Immature natural killer cell (primary cell): Measurements from ENCODE around the gene NRXN3. TPM values are rescaled to one million over a fixed set of nuclear protein-coding genes. Genes with fewer than 3 reads are reported as not detected.
"Not testable (repeated sequence)": the region's sequence is repeated elsewhere in the genome, so short reads cannot be mapped to it uniquely, and the experiment has no call there.

ENCODE experiments used
- DNase-seq, 3 donors: peaks; one replicate each; pipeline ENCODE4 v3.0.0; 2022; ENCODE audit warnings: mixed read lengths in 1 of 3
- H3K27ac Mint-ChIP-seq, 6 donors: one replicate each; pipeline ENCODE4 v1.8.0; 2020; ENCODE audit warnings: mixed read lengths in 6 of 6, mild to moderate bottlenecking in 5 of 6, inconsistent platforms in 4 of 6, moderate library complexity in 3 of 6
- H3K27me3 Mint-ChIP-seq, 3 donors: one replicate each; pipeline ENCODE4 v1.8.0; 2020 to 2021; ENCODE audit warnings: low read depth in 3 of 3, mild to moderate bottlenecking in 3 of 3, mixed read lengths in 3 of 3, moderate library complexity in 3 of 3, inconsistent platforms in 1 of 3
- H3K36me3 Mint-ChIP-seq, 3 donors: one replicate each; pipeline ENCODE4 v1.8.0; 2020; ENCODE audit warnings: mixed read lengths in 3 of 3, inconsistent platforms in 2 of 3, mild to moderate bottlenecking in 2 of 3
- H3K4me1 Mint-ChIP-seq, 2 donors: one replicate each; pipeline ENCODE4 v1.8.0; 2020; ENCODE audit warnings: inconsistent platforms in 2 of 2, mild to moderate bottlenecking in 2 of 2, mixed read lengths in 2 of 2, moderate library complexity in 1 of 2
- H3K4me3 Mint-ChIP-seq, 5 donors: one replicate each; pipeline ENCODE4 v1.8.0; 2020; ENCODE audit warnings: mild to moderate bottlenecking in 5 of 5, mixed read lengths in 5 of 5, inconsistent platforms in 3 of 5, moderate library complexity in 3 of 5
- H3K9me3 Mint-ChIP-seq, 6 donors: one replicate each; pipeline ENCODE4 v1.8.0; 2020; ENCODE audit warnings: mild to moderate bottlenecking in 6 of 6, mixed read lengths in 6 of 6, inconsistent platforms in 4 of 6, moderate library complexity in 3 of 6
- polyA plus RNA-seq, 3 donors: library from polyadenylated mRNA; unstranded; fragments of 300-500 nt; fragmentation: Illumina TruSeq; gene quantifications; one replicate each; pipeline ENCODE4 v1.2.3, GENCODE V29; 2021

The NRXN3 gene
- polyA plus RNA-seq, 3 donors from 2014 or later, result not detected

GRCh38 chr14:79090641-79091180 lies 920.5 kb downstream of the NRXN3 start:
- Mint-ChIP-seq H3K27ac (no peak overlapping the region), H3K4me1 (no peaks in the 10 kb centered on the region), H3K36me3 (no peaks in the 10 kb centered on the region), H3K9me3 (peaks cover 0 to 15% (median 3%) of the 10 kb centered on the region in 6 donors), H3K27me3 (no peaks in the 10 kb centered on the region), H3K4me3 (no peak overlapping the region)
- no peak for DNase-seq

GRCh38 chr14:79091381-79091963 lies 921.3 kb downstream of the NRXN3 start:
- Mint-ChIP-seq H3K4me1 (no peaks in the 10 kb centered on the region), H3K4me3 (no peak overlapping the region), H3K36me3 (no peaks in the 10 kb centered on the region), H3K27ac (no peak overlapping the region), H3K9me3 (peaks cover 0 to 15% (median 4%) of the 10 kb centered on the region in 6 donors), H3K27me3 (no peaks in the 10 kb centered on the region)
- DNase-seq, result no peak

DNA sequence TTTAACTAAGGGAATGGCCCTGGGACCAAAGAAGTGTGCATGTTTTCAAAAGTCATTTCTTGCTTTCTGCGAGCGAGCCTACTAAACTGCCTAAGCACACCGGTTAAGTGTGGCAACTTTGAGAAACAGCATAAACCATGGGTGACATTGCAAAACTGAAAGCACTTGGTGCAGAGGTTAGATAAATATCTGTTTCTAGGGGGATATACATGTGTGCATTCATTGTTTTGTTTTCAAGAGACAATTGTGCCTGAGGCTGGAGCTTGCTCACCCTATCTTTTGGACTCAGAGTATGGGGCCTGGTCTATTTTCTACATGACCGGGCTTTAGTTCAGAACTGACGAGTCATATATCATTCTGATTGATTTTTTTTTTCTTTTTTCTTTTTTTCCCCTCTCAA lies 923.4 kb downstream of the NRXN3 start:
- Mint-ChIP-seq H3K4me1 (no peaks in the 10 kb centered on the region), H3K4me3 (no peak overlapping the region), H3K36me3 (no peaks in the 10 kb centered on the region), H3K9me3 (peaks cover 0 to 16% (median 6%) of the 10 kb centered on the region in 6 donors), H3K27ac (no peak overlapping the region), H3K27me3 (no peaks in the 10 kb centered on the region)
- no peak for DNase-seq

GRCh38 chr14:79094951-79095350 lies 924.8 kb downstream of the NRXN3 start:
- Mint-ChIP-seq H3K36me3 (no peaks in the 10 kb centered on the region), H3K9me3 (peaks cover 0 to 23% (median 9%) of the 10 kb centered on the region in 6 donors), H3K27ac (no peak overlapping the region), H3K4me3 (no peak overlapping the region), H3K27me3 (no peaks in the 10 kb centered on the region), H3K4me1 (no peaks in the 10 kb centered on the region)
- no peak for DNase-seq

- Mint-ChIP-seq H3K4me1 (no peaks in the 10 kb centered on the region), H3K4me3 (no peak overlapping the region), H3K27ac (no peak overlapping the region), H3K9me3 (peaks cover 0 to 23% (median 7%) of the 10 kb centered on the region in 6 donors), H3K27me3 (no peaks in the 10 kb centered on the region), H3K36me3 (no peaks in the 10 kb centered on the region)
- DNase-seq, result no peak
Measured at GRCh38 chr14:79096811-79097210, 926.6 kb downstream of the NRXN3 start.

DNA sequence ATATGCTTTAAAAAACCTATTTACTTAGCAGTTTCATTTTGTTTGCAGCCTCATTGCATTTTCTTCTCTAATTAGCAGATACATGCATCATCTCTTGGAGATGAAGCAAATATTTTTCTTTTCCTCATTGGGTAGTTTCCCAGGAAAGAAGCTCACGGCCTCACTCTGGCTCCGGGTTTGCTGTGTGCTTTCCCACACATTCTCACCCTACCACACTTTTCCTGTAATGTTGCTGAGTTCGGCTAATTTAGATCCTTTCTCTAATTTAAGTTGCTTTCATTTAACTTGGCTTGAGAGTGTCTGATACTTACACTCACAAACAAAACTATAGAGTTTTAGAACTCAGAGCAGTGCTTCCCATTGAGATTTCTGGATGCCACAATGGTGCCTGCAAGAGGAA lies 928.2 kb downstream of the NRXN3 start:
- H3K4me1 Mint-ChIP-seq, result no peaks in the 10 kb centered on the region
- no peak overlapping the region for H3K4me3 Mint-ChIP-seq
- H3K27me3 Mint-ChIP-seq, result no peaks in the 10 kb centered on the region
- peaks cover 0 to 23% (median 7%) of the 10 kb centered on the region in 6 donors for H3K9me3 Mint-ChIP-seq
- no peaks in the 10 kb centered on the region for H3K36me3 Mint-ChIP-seq
- no peak overlapping the region for H3K27ac Mint-ChIP-seq
- no peak for DNase-seq

DNA sequence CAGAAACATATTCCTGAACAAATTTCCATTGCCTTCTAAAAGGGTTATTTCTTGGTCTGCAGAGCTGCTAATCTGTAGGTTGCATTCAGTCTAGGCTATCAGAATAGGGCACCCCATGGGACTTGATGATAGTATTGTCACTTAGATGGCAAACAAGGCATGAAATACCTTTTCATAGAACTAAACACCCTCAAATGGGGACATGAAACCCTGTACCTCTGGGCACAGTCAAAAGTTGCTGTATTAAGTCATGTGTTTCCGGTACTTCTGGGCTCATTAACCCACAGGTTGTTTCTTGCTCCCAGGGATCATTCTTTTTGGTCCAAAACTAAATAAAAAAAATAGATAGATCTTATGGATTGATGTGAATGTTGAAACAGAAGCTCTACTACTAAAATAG lies 930.4 kb downstream of the NRXN3 start:
- DNase-seq, result no peak
- Mint-ChIP-seq H3K4me1 (no peaks in the 10 kb centered on the region), H3K9me3 (peaks cover 3 to 27% (median 9%) of the 10 kb centered on the region in 6 donors), H3K36me3 (peaks cover 0 to 3% (median 0%) of the 10 kb centered on the region in 3 donors), H3K27me3 (no peaks in the 10 kb centered on the region), H3K4me3 (no peak overlapping the region), H3K27ac (no peak overlapping the region)

DNA sequence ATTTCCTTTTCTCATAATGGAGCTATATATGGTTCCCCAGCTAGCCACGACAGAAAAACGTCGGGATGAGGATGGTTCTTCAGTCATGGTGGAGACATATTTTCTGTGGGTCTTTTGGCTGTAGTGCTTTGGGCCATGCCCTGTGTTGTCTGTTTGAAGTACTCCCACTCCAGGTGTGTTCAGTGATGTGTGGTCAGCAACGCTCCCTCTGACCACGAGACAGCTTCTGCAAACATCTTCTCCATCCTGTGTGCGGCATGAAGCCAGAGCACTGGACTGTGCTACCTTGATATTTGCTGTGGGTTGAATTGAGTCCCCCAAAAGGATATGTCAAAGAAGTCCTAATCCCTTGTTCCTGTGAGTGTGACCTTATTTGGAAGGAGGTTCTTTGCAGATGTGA lies 931.2 kb downstream of the NRXN3 start:
- H3K9me3 Mint-ChIP-seq, result peaks cover 3 to 31% (median 13%) of the 10 kb centered on the region in 6 donors
- peaks cover 0 to 4% (median 0%) of the 10 kb centered on the region in 3 donors for H3K36me3 Mint-ChIP-seq
- H3K4me1 Mint-ChIP-seq, result no peaks in the 10 kb centered on the region
- H3K4me3 Mint-ChIP-seq, result no peak overlapping the region
- no peak overlapping the region for H3K27ac Mint-ChIP-seq
- H3K27me3 Mint-ChIP-seq, result no peaks in the 10 kb centered on the region
- DNase-seq, result no peak

DNA sequence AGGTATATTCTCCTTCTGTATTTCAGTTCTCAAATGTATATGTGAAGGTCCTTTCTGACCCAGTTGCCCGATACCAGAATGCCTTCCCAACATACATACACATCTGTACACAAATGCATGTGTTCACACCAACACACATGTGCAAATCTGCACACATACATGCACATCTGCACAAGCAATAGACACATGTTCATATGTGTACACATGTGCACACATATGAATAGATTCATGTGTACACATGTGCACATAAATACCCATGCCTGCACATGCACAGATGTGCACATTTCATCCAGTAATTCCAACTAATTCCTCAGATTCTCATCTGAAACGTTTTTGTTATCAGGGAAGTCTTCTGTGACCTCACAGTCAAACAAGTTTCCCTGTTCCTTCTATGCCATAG lies 933.6 kb downstream of the NRXN3 start:
- Mint-ChIP-seq H3K4me1 (no peaks in the 10 kb centered on the region), H3K9me3 (peaks cover 6 to 22% (median 11%) of the 10 kb centered on the region in 6 donors), H3K27ac (no peak overlapping the region), H3K27me3 (no peaks in the 10 kb centered on the region), H3K4me3 (no peak overlapping the region), H3K36me3 (peaks cover 0 to 4% (median 0%) of the 10 kb centered on the region in 3 donors)
- no peak for DNase-seq

DNA sequence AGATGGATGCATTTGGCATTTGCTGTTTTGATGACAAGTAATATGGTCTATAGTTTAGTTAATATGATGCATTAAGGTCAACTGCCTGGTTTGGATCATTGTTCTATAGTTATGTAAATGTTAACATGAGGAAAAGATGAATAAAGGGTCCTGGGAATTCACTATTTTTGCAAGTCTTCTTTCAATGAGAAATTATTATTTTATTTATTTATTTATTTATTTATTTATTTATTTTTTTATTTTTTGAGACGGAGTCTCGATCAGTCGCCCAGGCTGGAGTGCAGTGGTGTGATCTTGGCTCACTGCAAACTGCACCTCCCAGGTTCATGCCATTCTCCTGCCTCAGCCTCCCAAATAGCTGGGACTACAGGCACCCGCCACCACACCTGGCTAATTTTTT lies 940.4 kb downstream of the NRXN3 start:
- H3K4me1 Mint-ChIP-seq, H3K4me3 Mint-ChIP-seq, H3K27me3 Mint-ChIP-seq, H3K36me3 Mint-ChIP-seq, H3K27ac Mint-ChIP-seq, DNase-seq: not testable (repeated sequence)
- H3K9me3 Mint-ChIP-seq, result peaks cover 3 to 26% (median 10%) of the 10 kb centered on the region in 6 donors

GRCh38 chr14:79111987-79112501 lies 941.9 kb downstream of the NRXN3 start:
- Mint-ChIP-seq H3K4me1 (no peaks in the 10 kb centered on the region), H3K27ac (no peak overlapping the region), H3K36me3 (no peaks in the 10 kb centered on the region)

GRCh38 chr14:79117561-79117960 lies 947.4 kb downstream of the NRXN3 start:
- H3K36me3 Mint-ChIP-seq, result no peaks in the 10 kb centered on the region
- peaks cover 0 to 28% (median 9%) of the 10 kb centered on the region in 6 donors for H3K9me3 Mint-ChIP-seq
- no peak for DNase-seq
- H3K27ac Mint-ChIP-seq, result no peak overlapping the region
- H3K4me1 Mint-ChIP-seq, result no peaks in the 10 kb centered on the region
- H3K4me3 Mint-ChIP-seq, result no peak overlapping the region
- no peaks in the 10 kb centered on the region for H3K27me3 Mint-ChIP-seq

More at GRCh38 chr14:79111987-79112501, 941.9 kb downstream of the NRXN3 start:
- Mint-ChIP-seq H3K4me3 (no peak overlapping the region), H3K9me3 (peaks cover 2 to 27% (median 12%) of the 10 kb centered on the region in 6 donors), H3K27me3 (no peaks in the 10 kb centered on the region)
- DNase-seq, result no peak

DNA sequence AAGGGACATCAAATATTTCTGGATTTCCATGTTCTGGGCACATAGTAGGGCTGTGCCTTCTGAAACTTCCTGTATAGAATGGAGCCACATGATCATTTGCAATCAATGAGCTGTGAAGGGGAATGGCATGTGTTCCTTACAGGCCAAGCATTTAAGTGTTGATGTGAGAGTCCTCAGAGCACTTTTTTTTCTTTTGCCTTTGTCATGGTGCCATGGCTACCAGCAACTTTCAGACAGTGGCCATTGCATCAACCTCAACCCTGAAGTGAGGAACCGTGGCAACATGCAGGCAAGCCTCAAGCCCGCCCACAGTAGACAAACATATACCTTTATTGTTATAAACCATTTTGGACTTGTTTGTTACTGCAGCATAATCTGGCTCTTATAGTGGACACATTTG lies 948.1 kb downstream of the NRXN3 start:
- Mint-ChIP-seq H3K9me3 (peaks cover 0 to 22% (median 9%) of the 10 kb centered on the region in 6 donors), H3K36me3 (no peaks in the 10 kb centered on the region), H3K4me1 (no peaks in the 10 kb centered on the region), H3K27me3 (no peaks in the 10 kb centered on the region), H3K4me3 (no peak overlapping the region), H3K27ac (no peak overlapping the region)
- DNase-seq, result no peak

- H3K4me3 Mint-ChIP-seq, result no peak overlapping the region
- peaks cover 0 to 6% (median 0%) of the 10 kb centered on the region in 3 donors for H3K27me3 Mint-ChIP-seq
- no peak for DNase-seq
- no peak overlapping the region for H3K27ac Mint-ChIP-seq
- H3K36me3 Mint-ChIP-seq, result no peaks in the 10 kb centered on the region
- H3K4me1 Mint-ChIP-seq, result no peaks in the 10 kb centered on the region
- peaks cover 9 to 12% (median 9%) of the 10 kb centered on the region in 6 donors for H3K9me3 Mint-ChIP-seq
Measured at GRCh38 chr14:79134361-79134760, 964.2 kb downstream of the NRXN3 start.
